Cerebellar cortex (tissue), 1 donor: Measurements from ENCODE around the gene CAT.

Experiments used
- DNase-seq: peaks from one replicate; pipeline ENCODE4 v3.0.0-alpha.2; 2015; ENCODE audit warnings: low spot score

The CAT gene

DNA sequence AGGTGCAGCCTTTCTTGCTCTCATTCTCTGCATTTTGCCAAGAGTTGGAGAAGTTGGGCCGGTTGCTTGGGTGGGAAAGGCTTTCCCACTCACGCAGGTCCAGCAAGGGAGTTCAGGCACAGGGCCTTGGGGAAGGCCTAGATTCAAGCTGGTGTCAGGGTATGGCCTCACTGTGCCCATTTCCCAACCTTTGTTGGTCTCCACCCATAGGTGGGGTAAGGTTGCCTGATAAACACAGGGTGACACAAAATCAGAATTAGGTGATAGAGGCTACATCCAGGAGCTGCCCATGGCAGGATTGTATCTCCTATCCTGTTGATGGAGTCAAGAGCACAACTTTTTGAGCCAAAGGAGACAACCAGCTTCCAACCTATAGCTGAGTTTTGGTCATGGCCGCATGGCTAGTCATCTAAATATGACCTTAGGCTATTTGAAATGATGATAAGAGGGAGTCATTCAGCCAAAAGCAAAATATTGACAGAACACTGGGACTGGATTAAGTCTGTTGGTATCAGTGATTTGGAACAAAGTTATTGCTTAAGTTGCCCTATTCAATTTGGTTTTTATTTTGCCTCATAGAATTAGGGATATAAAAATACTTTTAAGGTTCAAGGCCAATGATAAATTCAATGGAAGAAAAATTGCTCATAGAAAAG is 20.9 kb downstream of the CAT start:
- DNase-seq, result no peak

DNA sequence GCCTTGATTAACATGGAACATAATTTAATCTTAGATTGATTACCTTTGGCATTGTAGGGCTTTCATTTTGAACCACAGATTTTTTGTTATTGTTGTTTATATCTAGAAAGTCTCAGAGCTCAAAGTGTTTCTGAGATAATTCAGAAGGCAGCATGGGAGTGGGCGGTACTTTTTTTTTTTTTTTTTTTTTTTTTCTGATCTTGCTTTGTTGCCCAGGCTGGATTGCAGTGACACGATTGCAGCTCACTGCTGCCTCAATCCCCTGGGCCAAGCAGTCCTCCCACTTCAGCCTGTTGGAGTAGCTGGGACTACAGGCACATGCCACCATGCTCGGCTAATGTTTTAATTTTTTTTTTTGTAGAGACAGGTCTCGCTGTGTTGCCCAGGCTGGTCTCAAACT is 21.5 kb downstream of the CAT start:
- DNase-seq, result no peak

DNA sequence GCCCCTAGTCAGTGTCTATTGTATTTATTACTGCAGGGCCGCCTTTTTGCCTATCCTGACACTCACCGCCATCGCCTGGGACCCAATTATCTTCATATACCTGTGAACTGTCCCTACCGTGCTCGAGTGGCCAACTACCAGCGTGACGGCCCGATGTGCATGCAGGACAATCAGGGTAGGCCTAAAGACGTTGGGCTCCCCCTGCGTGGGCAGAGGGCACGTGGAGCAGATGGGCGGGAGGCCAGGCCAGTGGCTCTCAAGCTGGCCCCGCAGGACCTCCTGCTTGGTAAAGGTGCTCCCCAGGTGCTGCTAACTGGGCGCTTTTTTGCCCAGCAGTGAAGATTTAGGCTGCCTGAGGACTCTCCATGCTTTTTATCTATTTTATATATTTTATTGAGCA is 22.5 kb downstream of the CAT start:
- no peak for DNase-seq

DNA sequence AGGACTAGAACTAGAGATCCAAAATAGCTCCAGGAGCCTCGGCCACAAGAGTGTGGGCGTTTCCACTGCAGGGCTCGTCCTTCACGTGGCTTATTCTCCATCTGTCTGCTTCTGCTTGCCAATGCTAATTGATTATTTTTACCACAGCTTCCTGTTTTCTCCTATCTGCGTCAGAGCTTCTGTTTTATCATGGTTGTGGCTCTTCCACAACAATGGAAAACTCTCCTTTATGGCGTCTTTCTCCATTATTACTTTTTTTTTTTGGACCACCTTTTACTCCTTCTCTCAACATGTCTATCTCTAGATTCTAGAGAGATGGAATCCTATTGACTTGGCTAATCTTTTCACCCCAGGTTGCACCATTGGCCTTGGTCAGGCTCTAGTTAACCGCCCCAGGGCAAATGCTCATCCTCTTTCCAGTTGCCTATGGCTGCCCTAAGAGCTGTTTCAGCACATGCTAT is 25.9 kb downstream of the CAT start:
- no peak for DNase-seq

DNA sequence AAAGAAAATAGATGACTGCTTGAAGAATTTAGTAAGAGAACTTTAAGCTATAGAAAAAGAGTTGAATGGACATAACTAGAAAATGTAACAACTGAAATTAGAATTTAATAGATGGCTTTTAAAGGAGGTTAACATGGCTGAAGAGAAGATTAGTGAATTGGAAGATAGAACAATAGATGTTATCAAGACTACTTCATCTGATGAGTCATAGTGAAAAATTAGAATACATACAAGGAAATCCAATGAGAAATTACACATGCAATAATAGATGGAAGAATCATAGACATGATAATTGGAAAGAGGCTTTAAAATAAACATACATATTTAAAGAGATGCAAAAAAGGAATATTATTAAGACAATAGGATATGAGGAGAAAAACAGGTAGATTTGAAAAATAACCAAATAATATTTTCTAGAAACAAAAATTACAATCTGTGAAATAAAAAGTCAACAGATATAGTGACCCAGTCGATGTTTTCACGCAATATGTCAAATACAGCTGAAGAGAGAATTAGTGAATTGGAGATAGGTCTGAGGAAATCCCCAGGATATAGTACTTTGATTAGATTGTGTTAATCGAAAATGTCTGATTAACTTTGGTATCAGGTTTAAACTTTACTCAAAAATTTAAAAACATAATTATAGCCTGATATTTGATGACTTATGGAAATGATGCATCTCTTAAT is 28.2 kb downstream of the CAT start:
- no peak for DNase-seq

DNA sequence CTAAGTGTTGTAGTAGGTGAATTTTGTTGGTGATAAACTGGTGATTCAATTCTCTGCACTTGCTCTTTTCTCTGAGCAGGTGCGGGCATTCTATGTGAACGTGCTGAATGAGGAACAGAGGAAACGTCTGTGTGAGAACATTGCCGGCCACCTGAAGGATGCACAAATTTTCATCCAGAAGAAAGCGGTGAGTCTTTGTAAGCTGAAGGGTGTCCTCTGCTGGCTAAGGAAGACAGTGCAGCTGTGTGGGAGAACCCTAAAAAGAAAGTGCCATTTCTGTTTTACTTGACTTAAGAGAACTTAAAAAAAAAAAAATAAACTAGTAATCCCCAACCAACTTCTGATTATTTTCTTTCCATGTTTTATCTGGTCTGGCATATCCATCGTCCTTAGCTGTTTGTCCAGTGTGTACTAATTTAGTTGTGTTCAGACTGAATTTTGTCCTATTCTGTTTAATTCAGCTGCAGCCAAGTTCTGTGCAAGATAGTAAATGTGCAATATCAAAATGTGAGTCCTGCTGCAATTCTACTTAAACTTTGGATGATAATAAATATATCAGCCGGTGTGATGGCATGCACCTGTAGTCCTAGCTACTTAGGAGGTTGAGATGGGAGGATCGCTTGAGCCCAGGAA is 29.6 kb downstream of the CAT start:
- no peak for DNase-seq

DNA sequence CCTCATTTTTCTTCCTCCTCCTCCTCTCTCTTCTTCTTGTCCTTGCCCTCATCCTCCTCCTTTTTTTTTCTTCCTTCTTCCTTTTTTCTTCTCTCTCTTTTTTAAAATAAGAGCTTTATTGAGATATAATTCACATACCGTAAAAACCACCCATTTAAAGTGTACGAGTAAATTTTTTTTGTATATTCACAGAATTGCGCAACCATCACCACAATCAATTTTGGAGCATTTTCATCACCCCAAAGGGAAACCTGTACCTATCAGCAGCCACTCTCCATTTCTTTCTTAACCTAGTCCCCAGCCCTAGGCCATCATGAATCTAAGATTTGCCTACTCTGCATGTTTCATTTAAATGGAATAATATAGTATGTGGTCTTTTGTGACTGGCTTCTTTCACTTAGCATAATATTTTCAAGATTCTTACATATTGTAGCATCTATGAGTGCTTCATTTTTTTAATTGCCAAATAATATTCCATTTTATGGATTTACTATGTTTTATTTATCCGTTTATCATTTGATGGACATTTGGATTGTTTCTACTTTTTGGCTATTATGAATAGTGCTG is 35.0 kb downstream of the CAT start:
- DNase-seq, result no peak

DNA sequence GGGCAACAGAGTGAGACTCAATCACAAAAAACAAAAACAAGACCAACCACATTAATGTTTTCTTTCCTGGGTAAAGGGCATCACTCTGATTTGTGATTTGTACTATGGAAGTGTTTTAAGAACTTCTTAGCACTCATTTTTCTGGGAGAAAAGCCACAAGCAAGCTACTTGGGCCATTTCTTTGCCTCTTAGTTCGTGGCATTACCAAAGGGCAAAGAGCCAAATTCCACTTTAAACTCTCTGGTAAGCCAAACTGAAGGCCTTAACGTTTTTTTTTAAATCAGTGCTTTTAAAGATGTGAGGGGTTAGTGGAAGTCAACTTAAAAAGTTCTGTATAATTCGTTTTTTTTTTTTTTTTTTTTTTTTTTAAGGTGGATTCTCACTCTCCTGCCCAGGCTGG is 36.9 kb downstream of the CAT start:
- no peak for DNase-seq

DNA sequence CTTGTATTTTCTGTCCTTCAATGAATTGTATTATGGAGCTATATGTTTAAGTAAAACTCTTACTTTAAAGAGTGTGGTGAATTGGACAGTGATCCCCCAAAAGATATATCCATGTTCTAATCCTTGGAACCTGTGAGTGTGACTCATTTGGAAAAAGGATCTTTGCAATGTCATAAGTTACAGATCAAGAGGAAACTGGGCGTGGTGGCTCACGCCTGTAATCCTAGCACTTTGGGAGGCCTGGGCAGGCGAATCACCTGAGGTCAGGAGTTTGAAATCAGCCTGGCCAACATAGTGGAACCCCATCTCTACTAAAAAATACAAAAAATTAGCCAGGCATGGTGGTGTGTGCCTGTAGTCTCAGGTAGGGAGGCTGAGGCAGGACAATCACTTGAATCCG is 38.1 kb downstream of the CAT start:
- no peak for DNase-seq

DNA sequence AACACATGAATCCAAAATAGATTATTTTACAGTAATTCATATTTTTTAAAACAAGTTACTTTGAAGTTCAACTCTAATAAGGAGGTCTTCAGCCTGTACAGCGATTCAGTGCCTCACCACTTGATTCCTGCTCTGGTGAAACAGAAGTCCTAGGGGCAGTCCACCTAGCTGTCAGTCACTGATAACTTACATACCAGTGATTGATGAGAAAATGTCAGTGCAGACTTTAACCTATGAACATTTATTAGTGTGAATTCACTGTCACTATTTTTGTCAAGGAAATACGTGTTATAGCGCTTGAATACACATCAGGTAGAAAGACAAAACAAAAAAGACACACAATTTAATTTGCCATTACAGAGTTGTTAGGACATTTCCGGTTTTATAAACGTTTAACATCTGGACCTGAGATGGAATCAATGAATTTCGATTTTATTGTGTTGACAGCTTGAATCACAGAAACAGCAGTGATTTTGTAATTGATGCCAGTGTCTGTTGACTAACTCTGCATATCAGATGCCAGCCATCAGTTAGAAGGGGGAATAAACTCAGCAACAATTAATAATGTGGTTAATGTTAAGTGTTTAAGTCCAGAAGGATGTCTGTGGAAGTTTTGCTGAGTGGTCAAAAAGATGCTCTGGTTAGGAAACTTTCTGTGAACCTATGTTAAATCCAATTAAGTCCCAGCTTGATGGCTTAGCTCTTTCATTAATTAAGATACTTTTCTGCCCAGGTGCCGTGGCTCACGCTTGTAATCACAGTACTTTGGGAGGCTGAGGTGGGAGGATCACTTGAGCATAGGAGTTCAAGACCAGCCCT is 40.3 kb downstream of the CAT start:
- DNase-seq, result no peak

DNA sequence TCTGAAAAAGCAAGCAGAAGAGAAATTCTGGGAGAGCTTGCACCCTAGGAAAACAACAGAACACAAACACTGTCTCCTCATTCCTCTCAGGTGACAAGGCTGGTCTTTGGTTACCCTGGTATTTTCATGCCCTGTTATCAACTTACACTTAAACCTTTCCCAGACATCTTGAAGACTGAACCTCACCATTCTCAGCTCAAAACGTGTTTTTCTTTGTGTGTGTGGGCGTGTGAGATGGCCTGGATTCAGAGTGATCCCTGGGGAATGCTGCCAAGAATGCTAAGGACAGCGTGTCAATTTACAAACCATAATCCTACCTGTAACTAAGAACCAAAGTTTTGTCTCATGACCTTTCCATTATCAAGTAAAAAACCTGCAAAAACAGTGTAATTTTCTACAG is 41.6 kb downstream of the CAT start:
- DNase-seq, result no peak

DNA sequence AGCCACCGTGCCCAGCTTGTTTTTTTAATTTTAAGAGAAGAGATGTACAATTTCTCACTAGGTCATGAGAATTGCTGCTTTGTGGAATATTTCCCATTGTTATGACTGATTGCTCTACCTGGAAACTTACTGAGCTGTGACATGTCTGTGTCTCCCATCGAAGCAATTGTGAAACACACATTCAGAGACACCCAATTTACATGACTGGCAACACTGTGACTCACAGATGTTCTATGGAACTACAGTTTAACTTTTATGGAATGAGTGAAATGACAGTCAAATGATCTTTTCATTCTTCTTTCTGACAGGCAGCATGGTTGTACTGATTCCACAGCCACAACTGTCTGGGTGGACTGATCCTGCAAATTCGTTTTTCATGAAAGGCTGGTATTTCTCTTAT is 42.6 kb downstream of the CAT start:
- no peak for DNase-seq

DNA sequence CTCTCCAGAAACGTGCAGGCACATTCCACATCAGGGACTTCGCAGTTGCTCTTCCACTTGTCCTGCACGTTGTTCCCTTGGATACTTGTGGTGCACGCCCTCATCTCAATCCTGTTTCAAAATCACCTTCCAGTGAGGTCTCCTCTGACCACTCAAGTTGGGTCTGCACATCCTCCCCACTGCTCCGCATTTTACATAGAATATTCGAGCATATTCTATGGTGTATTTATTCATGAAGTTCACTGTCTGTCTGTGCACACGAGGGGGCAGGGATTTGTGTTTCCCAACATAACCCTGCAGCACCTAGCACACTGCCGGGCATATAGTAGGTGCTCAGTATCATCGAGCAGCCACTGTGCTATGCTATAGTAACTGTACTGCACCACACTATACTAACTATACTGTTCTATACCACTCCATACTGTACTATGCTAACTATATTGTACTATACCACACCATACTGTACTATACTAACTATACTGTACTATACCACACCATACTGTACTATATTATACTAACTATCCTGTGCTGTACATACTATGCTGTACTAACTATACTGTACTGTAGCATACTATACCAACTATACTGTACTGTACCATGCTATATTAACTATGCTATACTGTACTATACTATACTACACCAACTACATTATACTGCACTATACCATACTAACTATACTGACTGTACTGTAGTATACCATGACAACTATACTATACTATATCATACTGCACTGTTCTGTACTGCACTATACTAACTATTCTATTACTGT is 44.6 kb downstream of the CAT start:
- no peak for DNase-seq

DNA sequence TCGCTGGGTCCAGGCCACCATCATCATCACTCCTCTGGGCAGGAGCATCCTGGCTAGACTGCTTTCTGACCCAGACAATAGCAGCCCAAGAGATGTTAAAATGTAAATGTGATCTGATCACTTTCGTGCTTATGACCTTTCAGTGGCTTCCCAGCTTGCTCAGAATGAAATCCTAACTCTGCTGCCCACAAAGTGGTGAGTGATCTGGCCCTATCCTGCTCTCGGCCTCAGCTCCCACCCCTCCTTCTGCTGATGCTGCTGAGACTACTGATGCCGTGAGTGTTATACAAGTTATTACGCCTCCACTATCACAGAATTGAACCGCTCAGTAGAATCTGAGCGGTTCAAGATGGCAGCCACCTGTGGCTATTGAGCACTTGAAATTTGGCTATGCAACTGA is 48.7 kb downstream of the CAT start:
- DNase-seq, result no peak

DNA sequence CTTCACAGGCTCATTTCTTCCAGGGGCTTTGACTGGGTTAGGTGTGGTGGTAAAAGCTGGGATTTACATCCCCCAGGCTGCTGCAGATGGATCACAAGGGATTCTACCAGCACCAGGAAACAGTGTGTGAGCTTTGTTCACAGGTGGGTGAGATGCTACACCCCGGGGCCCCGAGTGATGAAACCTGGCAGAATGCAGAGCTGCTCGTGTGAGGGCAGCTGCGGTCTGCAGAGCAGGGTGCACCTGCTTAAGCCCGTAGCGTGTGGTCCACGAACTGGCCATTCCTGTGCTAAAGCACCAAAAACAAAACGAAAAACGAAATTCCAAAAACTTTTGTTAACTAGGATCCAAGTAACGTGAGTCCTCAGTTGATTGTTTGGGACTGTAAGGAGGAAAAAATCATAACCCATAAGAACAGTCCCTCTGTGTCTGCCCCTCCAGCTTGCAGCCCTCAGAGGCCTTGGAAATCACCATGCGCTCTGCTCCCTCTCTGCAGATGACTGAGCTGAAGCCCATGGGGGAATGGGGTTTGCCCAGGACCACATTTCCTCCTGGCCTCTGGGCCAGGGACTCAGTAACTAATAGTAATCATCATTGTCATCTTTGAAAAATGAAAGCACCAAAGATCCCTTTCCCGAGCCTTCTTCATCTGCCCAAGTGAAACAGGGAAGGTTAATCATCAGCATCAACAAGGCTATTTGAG is 50.3 kb downstream of the CAT start:
- DNase-seq, result no peak

DNA sequence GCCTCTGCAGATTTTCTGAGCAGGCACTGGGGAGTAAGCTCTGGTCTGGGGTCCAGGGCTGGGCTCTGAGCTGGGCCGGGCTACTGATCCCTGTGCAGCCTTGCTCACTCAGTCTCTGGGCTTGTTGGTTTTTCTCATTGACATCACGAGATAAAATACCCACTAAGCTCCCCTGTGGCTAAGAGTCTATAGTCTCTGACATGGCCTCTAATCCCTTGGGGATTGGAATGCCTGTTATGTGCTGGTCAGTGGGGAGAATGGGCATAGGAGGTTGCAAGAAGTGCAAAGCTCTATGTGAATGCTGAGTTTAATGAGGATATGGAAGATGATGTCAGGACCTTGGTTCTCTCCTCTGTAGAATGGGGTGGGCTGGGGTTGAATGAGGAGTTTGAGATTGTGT is 51.6 kb downstream of the CAT start:
- DNase-seq, result no peak

DNA sequence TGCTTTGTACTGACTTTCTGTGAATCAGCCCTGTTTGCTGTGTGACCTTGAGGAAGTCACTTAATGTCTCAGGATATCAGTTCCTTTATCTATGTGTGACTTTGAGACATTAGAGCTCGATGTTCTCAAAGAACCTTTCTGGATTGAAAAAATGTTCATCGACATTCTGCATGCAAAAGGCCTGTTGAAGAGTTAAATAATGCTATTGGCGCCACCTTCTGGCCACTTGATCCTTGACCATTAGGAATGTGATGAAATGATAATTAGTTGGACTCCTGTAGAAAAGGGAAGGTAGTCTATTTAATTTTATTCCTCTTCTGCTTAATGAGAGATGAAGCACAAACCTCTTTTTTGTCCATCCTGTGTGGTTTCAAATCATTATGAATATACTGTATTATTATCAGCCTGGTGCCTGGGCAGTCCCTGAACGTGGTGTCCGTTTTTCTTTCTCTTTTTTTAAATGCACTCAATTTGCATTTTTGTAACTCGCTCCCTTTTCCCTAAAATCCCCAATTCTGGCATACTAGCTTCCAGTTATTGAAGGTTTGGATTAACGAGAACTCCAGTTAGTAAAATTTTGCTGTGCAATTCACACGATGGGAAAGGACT is 54.2 kb downstream of the CAT start:
- peak; percentile 71 for DNase-seq

DNA sequence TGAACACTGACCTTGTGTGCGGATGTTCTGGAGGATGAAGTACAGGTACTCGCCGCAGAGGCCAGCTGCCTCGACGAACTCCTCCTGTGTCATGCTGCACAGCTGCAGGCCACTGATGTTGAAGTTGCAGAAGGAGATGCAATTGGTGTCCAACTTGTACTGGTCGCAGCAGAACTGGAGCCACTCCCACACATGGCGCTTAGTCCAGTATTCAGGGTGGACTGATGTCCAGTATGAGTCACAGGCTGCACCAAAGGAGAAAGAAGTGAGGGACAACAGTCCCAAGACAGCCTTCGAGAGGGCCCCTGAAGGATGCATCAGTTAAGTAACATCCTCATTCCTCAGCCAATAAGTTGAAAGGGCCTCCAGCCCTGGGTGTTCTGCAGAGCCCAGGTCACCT is 54.7 kb downstream of the CAT start:
- no peak for DNase-seq

DNA sequence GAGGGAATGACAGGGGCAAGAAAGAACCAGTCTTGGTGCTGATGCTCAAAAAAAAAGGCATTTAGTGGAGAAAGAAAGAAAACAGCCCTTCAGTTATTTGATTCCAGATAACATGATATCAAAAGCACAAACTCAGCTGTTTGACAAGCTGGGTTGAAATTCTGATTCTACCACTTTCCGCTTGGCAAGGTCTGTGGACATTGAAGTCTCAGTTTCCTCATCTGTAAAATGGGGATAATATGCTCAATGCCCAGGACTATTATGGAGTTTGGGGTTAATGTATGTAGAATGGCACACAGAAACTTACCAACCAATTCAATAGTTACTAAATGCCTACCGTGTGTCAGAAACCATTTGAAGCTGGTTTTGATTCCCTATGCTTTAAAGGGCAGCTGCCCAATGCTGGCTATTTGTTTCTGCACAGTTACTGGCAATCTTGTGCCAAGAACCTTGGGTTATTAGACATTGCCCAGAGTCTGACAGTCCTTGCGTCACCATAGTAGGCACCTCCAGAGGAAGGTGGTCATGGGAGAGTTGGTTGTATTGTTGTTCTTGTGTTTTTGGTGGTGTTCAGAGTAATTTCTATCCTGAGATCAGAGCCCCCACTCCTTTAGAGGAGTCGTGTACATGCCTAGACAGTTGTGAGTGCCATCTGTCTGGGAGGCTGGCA is 55.3 kb downstream of the CAT start:
- DNase-seq, result no peak

DNA sequence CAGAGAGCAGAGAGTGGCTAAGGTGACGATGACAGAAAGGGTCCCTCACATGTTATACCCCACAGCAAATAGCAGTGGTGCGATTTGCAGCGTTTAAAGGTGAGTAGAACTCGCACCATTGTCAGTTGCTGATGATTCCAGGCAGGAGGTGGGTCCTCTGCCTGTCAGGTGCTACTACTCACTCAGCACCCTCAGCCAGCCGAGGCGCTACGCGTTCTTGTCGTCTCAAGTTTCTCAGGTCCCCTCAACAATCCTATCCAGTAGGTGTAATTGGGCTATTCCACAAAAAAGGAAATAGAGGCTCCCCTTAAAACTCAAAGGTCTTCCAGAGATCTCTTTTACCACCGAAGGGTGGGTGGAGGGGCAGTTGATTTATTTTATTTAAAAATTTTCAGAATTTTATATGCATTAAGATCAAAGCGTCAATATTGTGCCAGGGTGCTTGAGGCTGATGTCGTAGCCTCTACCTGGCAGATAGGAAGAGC is 56.5 kb downstream of the CAT start:
- no peak for DNase-seq
